Erythroblast (primary cell): Measurements from ENCODE around the gene DOCK1.

ENCODE experiments used
- GATA1 ChIP-seq: IDR thresholded peaks from 2 replicates; pipeline ENCODE4 v1.6.1; 2011; ENCODE audit warnings: low read depth, mild to moderate bottlenecking, control low read depth, low read length, moderate library complexity
- POLR2A ChIP-seq: IDR thresholded peaks from 2 replicates; pipeline ENCODE4 v1.6.1; 2011; ENCODE audit warnings: mild to moderate bottlenecking, low read length

DNA sequence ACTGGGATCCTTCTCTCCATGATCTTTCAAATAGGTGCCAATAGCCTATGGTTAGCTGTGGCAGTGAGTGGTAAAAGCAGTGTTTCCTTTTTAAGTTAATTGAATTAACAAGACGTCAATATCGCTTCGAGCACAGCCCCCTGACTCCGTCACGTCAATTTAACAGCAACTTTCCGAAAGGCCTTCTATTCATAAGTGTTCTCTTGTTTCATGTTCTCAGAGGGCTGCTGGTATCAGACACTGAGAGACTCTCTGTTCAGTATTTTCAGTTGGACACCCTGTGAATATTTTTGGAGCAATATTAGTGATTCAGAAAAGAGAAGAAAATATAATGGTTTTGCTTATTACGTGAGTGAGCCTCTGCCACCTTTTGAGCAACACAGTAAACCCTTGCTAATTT, 465.4 kb downstream of the DOCK1 start:
- no peak for TF ChIP-seq POLR2A
- no peak for TF ChIP-seq GATA1
